K562 (cell line): Measurements from ENCODE around the gene CDH16.

ENCODE experiments used
- FIP1L1 ChIP-seq: fragments of 200-400 bp; formaldehyde crosslinking; IDR thresholded peaks from 2 replicates; pipeline ENCODE4 v1.6.1; 2018; ENCODE audit warnings: mild to moderate bottlenecking, low read depth, low read length; ENCODE audit not compliant: poor library complexity, severe bottlenecking
- HNRNPUL1 ChIP-seq: fragments of 200-400 bp; formaldehyde crosslinking; IDR thresholded peaks from 2 replicates; pipeline ENCODE4 v1.6.1; 2017; ENCODE audit warnings: low read length
- NFIC ChIP-seq: fragments of 450-650 bp; IDR thresholded peaks from 2 replicates; pipeline ENCODE4 v1.6.1; 2017; ENCODE audit warnings: mild to moderate bottlenecking, inconsistent platforms
- POLR2A ChIP-seq: fragments of 450-650 bp; conservative IDR thresholded peaks from 2 replicates; pipeline ENCODE4 v1.6.1; 2016
- PRPF4 ChIP-seq: fragments of 200-400 bp; formaldehyde crosslinking; IDR thresholded peaks from one replicate; pipeline ENCODE4 v1.6.1; 2017; ENCODE audit warnings: low read length, low read depth, mild to moderate bottlenecking; ENCODE audit not compliant: insufficient read depth, poor library complexity, severe bottlenecking
- PYGO2 ChIP-seq: fragments of 450-650 bp; IDR thresholded peaks from 2 replicates; pipeline ENCODE4 v1.6.1; 2016; ENCODE audit warnings: mild to moderate bottlenecking, missing genetic modification characterization, moderate library complexity, missing compliant biosample characterization
- RNF2 ChIP-seq: sonication (generic); IDR thresholded peaks from 2 replicates; pipeline ENCODE4 v1.6.1; 2016
- SAFB ChIP-seq: fragments of 200-400 bp; formaldehyde crosslinking; IDR thresholded peaks from 2 replicates; pipeline ENCODE4 v1.6.1; 2017; ENCODE audit warnings: low read depth, low read length, borderline replicate concordance
- SPI1 ChIP-seq: IDR thresholded peaks from 2 replicates; pipeline ENCODE4 v1.6.1; 2011; ENCODE audit warnings: low read depth, low read length, control low read depth, borderline replicate concordance
- SRSF7 ChIP-seq: fragments of 200-400 bp; formaldehyde crosslinking; optimal IDR thresholded peaks from 2 replicates; pipeline ENCODE3; 2017; ENCODE audit warnings: mild to moderate bottlenecking, low read depth, low read length
- THAP12 ChIP-seq: fragments of 250-450 bp; sonication (Bioruptor Pico); IDR thresholded peaks from 2 replicates; pipeline ENCODE4 v1.9.0; 2021; ENCODE audit warnings: mild to moderate bottlenecking, inconsistent platforms
- ZC3H11A ChIP-seq: IDR thresholded peaks from 2 replicates; pipeline ENCODE4 v1.6.1; 2012; ENCODE audit warnings: low read depth, low read length, improper control_type of control experiment
- TF ChIP-seq, protein P1 (sequence below): fragments of 250-450 bp; sonication (Bioruptor Pico); IDR thresholded peaks from 2 replicates; pipeline ENCODE4 v1.9.0; 2021; ENCODE audit warnings: mild to moderate bottlenecking

GRCh38 chr16:66950971-66951790, 32.5 kb upstream of the CDH16 start:
- no peak for TF ChIP-seq NFIC
- TF ChIP-seq PYGO2 (tag), result no peak
- no peak for TF ChIP-seq HNRNPUL1
- no peak for TF ChIP-seq THAP12
- TF ChIP-seq ZC3H11A, result no peak
- TF ChIP-seq SPI1, result no peak
- no peak for TF ChIP-seq FIP1L1
- TF ChIP-seq, protein P1, sequence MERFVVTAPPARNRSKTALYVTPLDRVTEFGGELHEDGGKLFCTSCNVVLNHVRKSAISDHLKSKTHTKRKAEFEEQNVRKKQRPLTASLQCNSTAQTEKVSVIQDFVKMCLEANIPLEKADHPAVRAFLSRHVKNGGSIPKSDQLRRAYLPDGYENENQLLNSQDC, result no peak
- no peak for TF ChIP-seq SRSF7
- no peak for TF ChIP-seq RNF2
- no peak for TF ChIP-seq POLR2A
- no peak for TF ChIP-seq PRPF4
- TF ChIP-seq SAFB, result no peak
